HepG2 (cell line): ENCODE data around the gene LEP. TPM values are rescaled to one million over a fixed set of nuclear protein-coding genes. Genes with fewer than 3 reads are reported as not detected.

Source experiments
- ATAC-seq: fragments of 200-7000 bp; cut with Tn5 transposase; 3 replicates; pipeline ENCODE4 v1.9.1; 2020; ENCODE audit warnings: mild to moderate bottlenecking, moderate library complexity
- BruUV-seq: library from RNA; stranded (reverse); fragments of 400-500 nt; replicated peaks from 2 replicates; lab custom pipeline; 2021; lab: Mats Ljungman, UMichigan
- CTCF ChIA-PET: fragments of 300-600 bp; formaldehyde crosslinking; extraction: SDS; loops from one replicate; lab custom pipeline; 2021; ENCODE audit warnings: low total read pairs, inconsistent platforms, low intra/inter-chr PET ratio; lab: Yijun Ruan, JAX
- POLR2A ChIA-PET: fragments of 350-600 bp; sonication (Branson Sonifier 250); formaldehyde crosslinking; loops from one replicate; lab custom pipeline; 2020; ENCODE audit warnings: antibody characterized with exemption, inconsistent platforms; lab: Yijun Ruan, JAX
- DNase-seq: peaks from one replicate; pipeline ENCODE4 v3.0.0-alpha.2; 2015; ENCODE audit warnings: low spot score
- FAIRE-seq: peaks from 3 replicates; lab custom pipeline; 2011; peaks lifted over from hg19 to GRCh38; lab: Jason Lieb, UNC
- H2AFZ ChIP-seq: one replicate; pipeline ENCODE4 v1.6.1; 2011; ENCODE audit warnings: low read length, inconsistent platforms
- H3K27ac ChIP-seq: fragments of 300-600 bp; 3 replicates; pipeline ENCODE4 v1.8.0; 2011; ENCODE audit warnings: mixed run types, mild to moderate bottlenecking, mixed read lengths, low read length, inconsistent platforms; ENCODE audit not compliant: insufficient read depth; ENCODE audit errors: extremely low read length
- H3K27me3 ChIP-seq, 2 experiments: fragments of 200-600 bp in 1 of 2; 2 replicates in 1 of 2; 3 replicates in 1 of 2; pipeline versions ENCODE4 v1.6.0 to v1.8.0; 2011; ENCODE audit warnings: low read length in 2 of 2, mild to moderate bottlenecking in 2 of 2, moderate library complexity in 2 of 2, inconsistent platforms in 1 of 2; ENCODE audit not compliant: insufficient read depth in 2 of 2, control insufficient read depth in 1 of 2
- H3K36me3 ChIP-seq, 2 experiments: fragments of 200-600 bp in 1 of 2; replicated peaks in 1 of 2; 2 replicates in 1 of 2; 3 replicates in 1 of 2; pipeline versions ENCODE4 v1.5.1 to v1.8.0; 2011; ENCODE audit warnings: low read length in 2 of 2, inconsistent platforms in 1 of 2; ENCODE audit not compliant: insufficient read depth in 2 of 2, control insufficient read depth in 1 of 2
- H3K4me1 ChIP-seq: 2 replicates; pipeline ENCODE4 v1.5.1; 2012; ENCODE audit warnings: low read length, inconsistent platforms; ENCODE audit not compliant: insufficient read depth
- H3K4me2 ChIP-seq: 2 replicates; pipeline ENCODE4 v1.6.0; 2011; ENCODE audit warnings: low read depth, low read length, inconsistent platforms
- H3K4me3 ChIP-seq, 3 experiments: fragments of 200-600 bp in 1 of 3; sonication (generic), shearing (Covaris generic) in 1 of 3; replicated peaks in 1 of 3; 2 replicates each; pipeline ENCODE4 v1.5.1; 2011 to 2016; ENCODE audit warnings: low read length in 3 of 3, inconsistent platforms in 2 of 3, low read depth in 2 of 3, mild to moderate bottlenecking in 2 of 3, control low read depth in 1 of 3, mixed read lengths in 1 of 3; ENCODE audit not compliant: insufficient read depth in 1 of 3
- H3K79me2 ChIP-seq: one replicate; pipeline ENCODE4 v1.6.1; 2011; ENCODE audit warnings: low read length, inconsistent platforms; ENCODE audit not compliant: insufficient read depth
- H3K9ac ChIP-seq: 2 replicates; pipeline ENCODE4 v1.6.0; 2011; ENCODE audit warnings: mild to moderate bottlenecking, low read depth, low read length, inconsistent platforms; ENCODE audit not compliant: insufficient read depth
- H3K9me3 ChIP-seq: 2 replicates; pipeline ENCODE4 v1.5.1; 2012; ENCODE audit warnings: mild to moderate bottlenecking, low read length
- H4K20me1 ChIP-seq: 2 replicates; pipeline ENCODE4 v1.6.0; 2011; ENCODE audit warnings: inconsistent platforms, mild to moderate bottlenecking, low read length, moderate library complexity; ENCODE audit not compliant: insufficient read depth
- BORCS8-MEF2B ChIP-seq: sonication (generic); formaldehyde crosslinking; IDR thresholded peaks from 2 replicates; pipeline ENCODE4 v1.8.0; 2022; ENCODE audit warnings: mild to moderate bottlenecking, missing genetic modification reagents
- FOXM1 ChIP-seq: sonication (generic); formaldehyde crosslinking; IDR thresholded peaks from 2 replicates; pipeline ENCODE4 v1.5.0; 2020; ENCODE audit warnings: missing genetic modification reagents
- KAT2B ChIP-seq: fragments of 150-350 bp; IDR thresholded peaks from 2 replicates; pipeline ENCODE4 v1.6.1; 2014; ENCODE audit warnings: low read depth, low read length, borderline replicate concordance
- MED1 ChIP-seq: sonication (generic); formaldehyde crosslinking; IDR thresholded peaks from 2 replicates; pipeline ENCODE4 v1.4.0; 2020; ENCODE audit warnings: missing genetic modification reagents
- MIXL1 ChIP-seq: IDR thresholded peaks from 2 replicates; pipeline ENCODE4 v1.6.1; 2016
- MXD4 ChIP-seq: IDR thresholded peaks from 2 replicates; pipeline ENCODE4 v1.6.1; 2016; ENCODE audit warnings: mild to moderate bottlenecking, missing biosample characterization, missing genetic modification reagents
- RAD51 ChIP-seq: fragments of 450-650 bp; IDR thresholded peaks from 2 replicates; pipeline ENCODE4 v1.6.1; 2016; ENCODE audit warnings: borderline replicate concordance
- RBAK ChIP-seq: sonication (generic); formaldehyde crosslinking; IDR thresholded peaks from 2 replicates; pipeline ENCODE4 v1.5.1; 2020; ENCODE audit warnings: mild to moderate bottlenecking, missing genetic modification reagents
- YEATS2 ChIP-seq: sonication (generic); formaldehyde crosslinking; IDR thresholded peaks from 2 replicates; pipeline ENCODE4 v1.4.0; 2020; ENCODE audit warnings: missing genetic modification reagents, borderline replicate concordance
- ZNF350 ChIP-seq: sonication (generic); formaldehyde crosslinking; IDR thresholded peaks from 2 replicates; pipeline ENCODE4 v1.4.0; 2020; ENCODE audit warnings: mild to moderate bottlenecking, low read depth, missing genetic modification reagents, borderline replicate concordance
- ZNF550 ChIP-seq: sonication (generic); formaldehyde crosslinking; IDR thresholded peaks from 2 replicates; pipeline ENCODE4 v1.4.0; 2020; ENCODE audit warnings: mild to moderate bottlenecking, missing genetic modification reagents, borderline replicate concordance
- ZNF678 ChIP-seq: sonication (generic); formaldehyde crosslinking; IDR thresholded peaks from 2 replicates; pipeline ENCODE4 v1.4.0; 2020; ENCODE audit warnings: mild to moderate bottlenecking, missing genetic modification reagents
- ZNF747 ChIP-seq: sonication (generic); formaldehyde crosslinking; IDR thresholded peaks from 2 replicates; pipeline ENCODE4 v1.8.1; 2023; ENCODE audit warnings: missing genetic modification reagents, mild to moderate bottlenecking, borderline replicate concordance
- ZSCAN21 ChIP-seq: sonication (generic); formaldehyde crosslinking; IDR thresholded peaks from 2 replicates; pipeline ENCODE4 v1.8.0; 2022; ENCODE audit warnings: mild to moderate bottlenecking, missing genetic modification reagents, moderate library complexity, borderline replicate concordance
- WGBS: methylation state at CpG from one replicate; pipeline ENCODE4 v1.1.6; 2017; ENCODE audit warnings: low lambda C conversion rate; 5-methylcytosine and 5-hydroxymethylcytosine counted together
- in situ Hi-C: cut with HindIII; loops from 2 replicates; pipeline ENCODE4 v1.10.0; 2017; ENCODE audit warnings: low pct_unique_long_range_greater_than_20kb; ENCODE audit not compliant: extremely low pct_ligation_motif_present
- intact Hi-C: fragments of 100-400 bp; cut with micrococcal nuclease; formaldehyde crosslinking; loops from one replicate; pipeline ENCODE4 v1.10.0; 2022; ENCODE audit not compliant: unreplicated experiment
- polyA plus RNA-seq, 8 experiments: library from polyadenylated mRNA; depleted of rRNA in 3 of 8; stranded (reverse) in 7 of 8; unstranded in 1 of 8; fragments of >200 nt; fragmentation: Illumina TruSeq in 4 of 8; extraction: Trizol in 4 of 8; gene quantifications; 2 replicates each; pipeline versions ENCODE4 v1.2.1 to v1.2.3, GENCODE V29; 2011 to 2016; ENCODE audit warnings: low read depth in 4 of 8, missing spikeins in 1 of 8, mixed read lengths in 1 of 8; ENCODE audit not compliant: insufficient read depth in 1 of 8
- total RNA-seq, 5 experiments: library from RNA; depleted of rRNA; stranded (reverse); fragments of >200 nt; fragmentation: Illumina TruSeq; extraction: Trizol; gene quantifications; 2 replicates each; pipeline ENCODE4 v1.2.3, GENCODE V29; 2016; ENCODE audit warnings: low read depth in 1 of 5
- TF ChIP-seq, protein P1 (sequence below): IDR thresholded peaks from 2 replicates; pipeline ENCODE4 v1.6.1; 2012; ENCODE audit warnings: low read depth, low read length, improper control_type of control experiment
- TF ChIP-seq, protein P2 (sequence below): IDR thresholded peaks from 2 replicates; pipeline ENCODE4 v1.6.1; 2016; ENCODE audit warnings: low read depth, missing genetic modification reagents, missing compliant biosample characterization
- TF ChIP-seq, protein P3 (sequence below): sonication (generic); formaldehyde crosslinking; IDR thresholded peaks from 2 replicates; pipeline ENCODE4 v1.5.1; 2020; ENCODE audit warnings: missing genetic modification reagents, mild to moderate bottlenecking, borderline replicate concordance

The LEP gene
- total and polyA plus RNA-seq, 2 of the 13 experiments (the other 11 are each of a cell fraction or from before 2014, with no cell fraction given), result 0.05 TPM; not detected in 1

DNA sequence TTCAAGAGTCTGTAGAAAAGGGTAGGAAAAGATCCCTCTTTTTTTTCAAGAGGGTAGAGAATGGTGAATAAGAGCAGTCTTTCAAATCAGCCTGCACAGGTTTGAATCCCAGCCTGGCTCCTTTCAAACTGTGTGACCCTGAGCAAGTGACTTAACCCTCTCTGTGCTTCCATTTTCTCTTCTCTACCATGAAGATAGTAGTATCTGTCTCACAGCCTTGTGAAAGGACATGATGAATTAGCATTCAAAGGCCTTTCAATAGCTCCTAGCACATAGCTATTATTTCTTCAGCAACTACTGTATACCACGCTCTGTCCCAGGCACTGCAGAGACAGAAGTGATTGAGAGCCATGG, 25.4 kb downstream of the LEP start:
- no TSS peak for BruUV-seq
- 0 out of 6 replicates have a peak overlapping the region, but pooled peaks of 1 of the 3 experiments have one; percentile 26 for H3K4me3 ChIP-seq
- 50% methylated on average over 1 of the region's 1 CpG for WGBS
- no peak overlapping the region for H3K27ac ChIP-seq
- H3K9me3 ChIP-seq, result no peaks in the 10 kb centered on the region
- in situ Hi-C loops, result no loop called here
- no peak overlapping the region for H3K9ac ChIP-seq
- CTCF ChIA-PET, result no interaction called here
- no peaks in the 10 kb centered on the region; a peak in 1 of 5 replicates for H3K27me3 ChIP-seq
- DNase-seq, result no peak
- no peaks in the 10 kb centered on the region for H4K20me1 ChIP-seq
- H3K36me3 ChIP-seq, result no peaks in the 10 kb centered on the region
- H3K79me2 ChIP-seq, result no peaks in the 10 kb centered on the region
- FAIRE-seq, result no peak
- intact Hi-C loops, result no loop called here
- no peak overlapping the region for H2AFZ ChIP-seq
- H3K4me1 ChIP-seq, result peaks cover 21% of the 10 kb centered on the region
- TF ChIP-seq ZNF747 (CRISPR knock-in tag) (no peak), FOXM1 (CRISPR knock-in tag) (no peak), RBAK (CRISPR knock-in tag) (no peak), ZNF678 (CRISPR knock-in tag) (no peak), MIXL1 (CRISPR knock-in tag) (no peak), ZSCAN21 (CRISPR knock-in tag) (no peak), ZNF350 (CRISPR knock-in tag) (no peak), BORCS8-MEF2B (no peak), YEATS2 (CRISPR knock-in tag) (no peak), ZNF550 (no peak), KAT2B (no peak), RAD51 (no peak), MXD4 (CRISPR knock-in tag) (no peak), MED1 (CRISPR knock-in tag) (no peak)
- TF ChIP-seq, protein P1, sequence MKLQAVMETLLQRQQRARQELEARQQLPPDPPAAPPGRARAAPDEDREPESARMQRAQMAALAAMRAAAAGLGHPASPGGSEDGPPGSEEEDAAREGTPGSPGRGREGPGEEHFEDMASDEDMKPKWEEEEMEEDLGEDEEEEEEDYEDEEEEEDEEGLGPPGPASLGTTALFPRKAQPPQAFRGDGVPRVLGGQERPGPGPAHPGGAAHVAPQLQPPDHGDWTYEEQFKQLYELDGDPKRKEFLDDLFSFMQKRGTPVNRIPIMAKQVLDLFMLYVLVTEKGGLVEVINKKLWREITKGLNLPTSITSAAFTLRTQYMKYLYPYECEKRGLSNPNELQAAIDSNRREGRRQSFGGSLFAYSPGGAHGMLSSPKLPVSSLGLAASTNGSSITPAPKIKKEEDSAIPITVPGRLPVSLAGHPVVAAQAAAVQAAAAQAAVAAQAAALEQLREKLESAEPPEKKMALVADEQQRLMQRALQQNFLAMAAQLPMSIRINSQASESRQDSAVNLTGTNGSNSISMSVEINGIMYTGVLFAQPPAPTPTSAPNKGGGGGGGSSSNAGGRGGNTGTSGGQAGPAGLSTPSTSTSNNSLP, result no peak
- TF ChIP-seq, protein P2, sequence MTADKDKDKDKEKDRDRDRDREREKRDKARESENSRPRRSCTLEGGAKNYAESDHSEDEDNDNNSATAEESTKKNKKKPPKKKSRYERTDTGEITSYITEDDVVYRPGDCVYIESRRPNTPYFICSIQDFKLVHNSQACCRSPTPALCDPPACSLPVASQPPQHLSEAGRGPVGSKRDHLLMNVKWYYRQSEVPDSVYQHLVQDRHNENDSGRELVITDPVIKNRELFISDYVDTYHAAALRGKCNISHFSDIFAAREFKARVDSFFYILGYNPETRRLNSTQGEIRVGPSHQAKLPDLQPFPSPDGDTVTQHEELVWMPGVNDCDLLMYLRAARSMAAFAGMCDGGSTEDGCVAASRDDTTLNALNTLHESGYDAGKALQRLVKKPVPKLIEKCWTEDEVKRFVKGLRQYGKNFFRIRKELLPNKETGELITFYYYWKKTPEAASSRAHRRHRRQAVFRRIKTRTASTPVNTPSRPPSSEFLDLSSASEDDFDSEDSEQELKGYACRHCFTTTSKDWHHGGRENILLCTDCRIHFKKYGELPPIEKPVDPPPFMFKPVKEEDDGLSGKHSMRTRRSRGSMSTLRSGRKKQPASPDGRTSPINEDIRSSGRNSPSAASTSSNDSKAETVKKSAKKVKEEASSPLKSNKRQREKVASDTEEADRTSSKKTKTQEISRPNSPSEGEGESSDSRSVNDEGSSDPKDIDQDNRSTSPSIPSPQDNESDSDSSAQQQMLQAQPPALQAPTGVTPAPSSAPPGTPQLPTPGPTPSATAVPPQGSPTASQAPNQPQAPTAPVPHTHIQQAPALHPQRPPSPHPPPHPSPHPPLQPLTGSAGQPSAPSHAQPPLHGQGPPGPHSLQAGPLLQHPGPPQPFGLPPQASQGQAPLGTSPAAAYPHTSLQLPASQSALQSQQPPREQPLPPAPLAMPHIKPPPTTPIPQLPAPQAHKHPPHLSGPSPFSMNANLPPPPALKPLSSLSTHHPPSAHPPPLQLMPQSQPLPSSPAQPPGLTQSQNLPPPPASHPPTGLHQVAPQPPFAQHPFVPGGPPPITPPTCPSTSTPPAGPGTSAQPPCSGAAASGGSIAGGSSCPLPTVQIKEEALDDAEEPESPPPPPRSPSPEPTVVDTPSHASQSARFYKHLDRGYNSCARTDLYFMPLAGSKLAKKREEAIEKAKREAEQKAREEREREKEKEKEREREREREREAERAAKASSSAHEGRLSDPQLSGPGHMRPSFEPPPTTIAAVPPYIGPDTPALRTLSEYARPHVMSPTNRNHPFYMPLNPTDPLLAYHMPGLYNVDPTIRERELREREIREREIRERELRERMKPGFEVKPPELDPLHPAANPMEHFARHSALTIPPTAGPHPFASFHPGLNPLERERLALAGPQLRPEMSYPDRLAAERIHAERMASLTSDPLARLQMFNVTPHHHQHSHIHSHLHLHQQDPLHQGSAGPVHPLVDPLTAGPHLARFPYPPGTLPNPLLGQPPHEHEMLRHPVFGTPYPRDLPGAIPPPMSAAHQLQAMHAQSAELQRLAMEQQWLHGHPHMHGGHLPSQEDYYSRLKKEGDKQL, result no peak
- TF ChIP-seq, protein P3, sequence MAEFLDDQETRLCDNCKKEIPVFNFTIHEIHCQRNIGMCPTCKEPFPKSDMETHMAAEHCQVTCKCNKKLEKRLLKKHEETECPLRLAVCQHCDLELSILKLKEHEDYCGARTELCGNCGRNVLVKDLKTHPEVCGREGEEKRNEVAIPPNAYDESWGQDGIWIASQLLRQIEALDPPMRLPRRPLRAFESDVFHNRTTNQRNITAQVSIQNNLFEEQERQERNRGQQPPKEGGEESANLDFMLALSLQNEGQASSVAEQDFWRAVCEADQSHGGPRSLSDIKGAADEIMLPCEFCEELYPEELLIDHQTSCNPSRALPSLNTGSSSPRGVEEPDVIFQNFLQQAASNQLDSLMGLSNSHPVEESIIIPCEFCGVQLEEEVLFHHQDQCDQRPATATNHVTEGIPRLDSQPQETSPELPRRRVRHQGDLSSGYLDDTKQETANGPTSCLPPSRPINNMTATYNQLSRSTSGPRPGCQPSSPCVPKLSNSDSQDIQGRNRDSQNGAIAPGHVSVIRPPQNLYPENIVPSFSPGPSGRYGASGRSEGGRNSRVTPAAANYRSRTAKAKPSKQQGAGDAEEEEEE (CRISPR knock-in tag), result no peak
- ATAC-seq, result peak; percentile 16; the same call in 2 of the 3 replicates
- H3K4me2 ChIP-seq, result peak overlapping the region; percentile 82
- POLR2A ChIA-PET, result no interaction called here
